GM19372 (cell line): Measurements from ENCODE around the gene ANKRD33.

ENCODE experiments used
- ATAC-seq: cut with Tn5 transposase; IDR thresholded peaks from one replicate; pipeline ENCODE4 v1.9.1; 2021; ENCODE audit warnings: mild to moderate bottlenecking, low read depth, moderate library complexity; ENCODE audit not compliant: unreplicated experiment

Gene ANKRD33

DNA sequence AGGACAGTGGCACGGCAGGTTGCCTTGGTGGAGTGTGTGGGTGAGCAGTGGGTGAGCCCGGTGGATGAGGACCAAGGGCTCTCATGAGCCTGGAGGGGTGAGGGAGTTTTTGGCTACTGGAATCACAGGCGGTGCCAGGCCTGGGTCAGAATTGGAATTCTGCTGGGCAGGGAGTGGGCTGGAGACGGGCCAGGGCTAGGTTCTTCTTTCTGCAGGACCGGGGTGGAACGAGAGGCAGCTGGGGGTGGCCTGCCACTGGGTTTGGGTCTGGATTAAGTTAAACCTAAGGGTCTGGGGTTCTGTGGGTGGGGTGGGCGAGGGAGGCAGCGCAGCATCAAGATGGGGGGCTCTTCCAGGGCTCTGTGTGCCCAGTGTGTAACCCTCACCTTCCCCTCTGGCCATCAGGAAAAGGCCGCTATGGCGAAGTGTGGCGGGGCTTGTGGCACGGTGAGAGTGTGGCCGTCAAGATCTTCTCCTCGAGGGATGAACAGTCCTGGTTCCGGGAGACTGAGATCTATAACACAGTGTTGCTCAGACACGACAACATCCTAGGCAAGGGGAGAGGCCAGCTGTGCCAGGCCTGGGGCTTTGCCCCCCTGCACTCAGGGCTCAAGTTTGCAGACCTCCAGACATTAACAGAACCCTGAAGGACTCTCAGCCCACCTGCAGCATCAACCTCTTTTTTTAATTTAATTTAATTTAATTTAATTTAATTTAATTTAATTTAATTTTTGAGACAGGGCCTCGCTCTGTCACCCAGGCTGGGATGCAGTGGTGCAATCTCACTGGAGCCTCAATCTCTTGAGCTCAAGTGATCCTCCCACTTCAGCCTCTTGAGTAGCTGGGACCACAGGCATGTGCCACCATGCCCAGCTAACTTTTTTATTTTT is 26.4 kb downstream of the ANKRD33 start:
- no peak for ATAC-seq

DNA sequence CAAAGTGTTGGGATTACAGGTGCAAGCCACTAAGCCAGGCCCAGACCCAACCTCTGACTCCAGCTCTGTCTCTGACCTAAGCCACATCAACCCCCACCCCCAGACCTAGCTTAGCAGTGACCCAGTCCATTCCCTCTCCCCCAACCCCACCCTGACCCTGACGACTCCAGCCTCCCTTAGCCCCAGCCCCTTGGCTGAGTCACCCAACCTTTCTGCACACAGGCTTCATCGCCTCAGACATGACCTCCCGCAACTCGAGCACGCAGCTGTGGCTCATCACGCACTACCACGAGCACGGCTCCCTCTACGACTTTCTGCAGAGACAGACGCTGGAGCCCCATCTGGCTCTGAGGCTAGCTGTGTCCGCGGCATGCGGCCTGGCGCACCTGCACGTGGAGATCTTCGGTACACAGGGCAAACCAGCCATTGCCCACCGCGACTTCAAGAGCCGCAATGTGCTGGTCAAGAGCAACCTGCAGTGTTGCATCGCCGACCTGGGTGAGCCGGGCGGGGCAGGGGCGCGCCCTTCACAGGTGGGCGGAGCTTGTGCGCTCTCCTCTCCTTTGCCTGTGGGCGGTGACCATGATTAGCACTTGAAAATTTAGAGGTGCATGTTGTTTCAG is 27.2 kb downstream of the ANKRD33 start:
- no peak for ATAC-seq

DNA sequence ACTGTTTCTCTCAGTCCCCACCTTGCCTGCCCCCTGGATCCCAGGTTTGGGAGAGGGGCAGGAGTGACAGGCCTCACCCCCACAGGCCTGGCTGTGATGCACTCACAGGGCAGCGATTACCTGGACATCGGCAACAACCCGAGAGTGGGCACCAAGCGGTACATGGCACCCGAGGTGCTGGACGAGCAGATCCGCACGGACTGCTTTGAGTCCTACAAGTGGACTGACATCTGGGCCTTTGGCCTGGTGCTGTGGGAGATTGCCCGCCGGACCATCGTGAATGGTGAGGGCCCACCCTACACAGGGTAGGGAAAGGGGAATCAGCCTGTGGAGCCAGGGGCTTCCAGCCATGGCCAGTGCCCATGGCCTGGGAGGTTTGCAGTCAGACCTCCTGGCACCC is 28.0 kb downstream of the ANKRD33 start:
- no peak for ATAC-seq

DNA sequence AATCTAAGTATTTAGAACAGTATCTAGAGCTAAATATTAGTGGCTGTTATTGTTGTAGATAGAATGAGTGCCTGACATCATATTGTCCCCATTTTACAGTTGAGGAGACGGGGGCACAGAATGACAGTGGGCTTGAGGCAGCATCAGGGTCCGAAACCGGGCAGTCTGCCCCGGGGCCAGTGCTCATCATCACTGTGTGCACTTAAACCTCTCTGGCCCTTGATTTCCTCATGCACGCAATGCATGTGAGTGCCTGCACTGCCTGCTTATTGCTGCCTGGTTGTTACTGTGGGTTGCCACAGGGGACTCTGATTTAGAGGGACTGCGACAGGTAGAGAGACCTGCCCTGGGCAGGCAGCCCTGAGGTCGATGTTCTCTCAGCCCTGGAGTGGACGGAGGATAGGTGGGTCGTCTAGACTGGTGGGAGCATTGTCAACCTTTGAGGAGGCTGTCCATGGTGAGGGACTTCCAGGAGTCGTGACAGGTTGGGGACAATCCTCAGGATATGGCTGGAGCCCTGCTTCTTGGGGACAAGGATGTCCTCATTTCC is 29.2 kb downstream of the ANKRD33 start:
- no peak for ATAC-seq

DNA sequence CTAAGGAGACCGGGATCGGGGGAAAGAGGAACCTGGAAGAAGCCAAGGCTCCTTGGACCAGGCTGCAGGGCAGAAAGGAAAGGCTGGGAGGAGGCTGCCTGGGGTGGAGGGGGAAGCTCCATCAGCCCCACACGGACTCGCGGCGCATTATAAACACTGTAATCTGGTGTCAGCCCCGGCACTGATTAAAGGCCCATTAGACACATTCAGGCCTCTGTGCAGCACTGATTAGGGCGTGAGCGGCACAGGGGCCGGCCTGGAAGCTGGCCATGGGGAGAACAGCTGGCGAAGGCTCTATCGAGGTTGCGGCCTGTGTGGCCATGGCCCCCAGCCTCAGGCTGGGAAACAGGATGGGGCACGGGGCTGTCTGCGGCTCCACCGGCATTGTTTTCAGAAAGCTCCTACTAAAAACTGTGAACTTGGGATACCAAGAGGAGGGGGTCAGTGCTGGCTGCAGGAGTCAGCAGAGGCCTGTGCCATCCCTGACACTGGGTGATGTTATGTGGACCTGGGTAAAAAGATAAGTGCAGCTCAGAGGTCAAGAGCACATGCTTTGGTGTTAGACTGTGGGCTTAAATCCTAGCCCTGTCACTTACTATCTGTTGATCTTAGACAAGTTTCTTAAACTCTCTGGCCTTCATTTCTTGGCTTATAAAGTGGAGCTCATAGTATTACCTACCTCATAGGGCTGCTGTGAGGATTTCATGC is 30.0 kb downstream of the ANKRD33 start:
- no peak for ATAC-seq

DNA sequence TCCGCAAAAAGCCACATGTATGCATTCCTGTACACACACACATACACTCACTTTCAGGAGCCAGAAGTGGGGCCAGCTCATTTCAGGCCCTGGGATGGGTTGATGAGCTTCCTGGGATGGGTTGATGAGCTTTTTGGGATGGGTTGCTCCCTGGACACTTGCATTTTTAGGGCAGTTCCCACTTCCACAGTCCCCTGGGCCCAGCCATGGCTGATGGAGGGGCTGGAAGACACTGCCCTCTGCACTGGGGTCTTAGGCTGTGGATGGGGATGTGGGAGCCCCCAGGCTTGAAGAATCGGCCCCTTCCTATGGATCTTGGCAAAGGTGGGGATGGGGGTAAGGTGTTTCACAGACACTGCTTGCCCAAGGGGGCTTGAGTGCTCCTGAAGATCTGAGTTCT is 32.1 kb downstream of the ANKRD33 start:
- no peak for ATAC-seq

DNA sequence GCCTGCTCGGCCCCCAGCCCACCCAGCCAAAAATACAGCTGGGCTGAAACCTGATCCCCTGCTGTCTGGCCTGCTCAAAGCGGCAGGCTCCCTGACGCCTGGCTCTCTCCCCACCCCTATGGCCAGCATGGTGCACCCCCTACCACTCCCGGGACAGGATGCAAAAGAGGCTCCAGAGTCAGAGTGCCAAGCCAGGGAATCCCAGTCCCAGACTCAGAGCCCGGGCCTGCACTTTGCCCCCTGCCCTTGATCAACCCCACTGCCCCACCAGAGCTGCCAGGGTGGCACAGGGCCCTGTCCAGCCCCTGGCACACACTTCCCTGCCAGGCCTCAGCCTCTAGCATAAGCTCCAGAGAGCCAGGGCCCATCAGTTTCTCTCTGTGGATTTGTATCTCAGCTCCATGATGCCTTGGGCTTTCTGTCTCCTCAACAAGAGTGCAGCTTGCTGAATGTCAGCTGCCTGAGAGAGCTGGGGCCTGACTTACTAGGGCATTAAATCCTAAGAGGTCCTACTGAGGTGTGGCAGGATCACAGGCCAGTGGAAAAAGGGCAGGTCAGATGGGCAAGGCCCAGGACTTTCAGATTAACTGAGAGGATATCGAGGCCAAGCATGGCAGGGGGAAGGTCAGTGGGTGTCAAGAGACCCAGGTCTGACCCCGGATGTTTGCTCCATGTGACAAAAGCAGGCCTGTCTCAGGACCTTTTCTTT is 33.3 kb downstream of the ANKRD33 start:
- no peak for ATAC-seq

DNA sequence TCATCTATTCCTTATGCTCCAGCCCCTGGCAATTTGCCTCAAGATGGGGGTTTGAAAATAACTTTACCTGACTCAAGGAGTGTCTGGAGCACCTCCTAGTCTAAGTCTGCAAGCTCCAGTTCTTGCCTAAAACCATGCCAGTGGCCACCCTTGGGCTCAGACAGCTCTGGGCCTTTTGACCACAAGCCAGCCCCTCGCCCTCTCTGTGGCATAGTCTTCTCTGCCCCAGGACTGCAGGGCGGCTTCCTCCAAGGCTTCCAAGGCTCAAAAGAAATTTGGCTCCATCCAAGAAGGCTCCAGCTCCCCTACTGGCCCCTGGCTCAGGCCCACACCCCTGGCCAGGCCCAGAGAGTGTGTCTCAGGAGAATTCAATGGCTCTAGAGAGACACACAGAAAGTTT is 34.2 kb downstream of the ANKRD33 start:
- ATAC-seq = no peak

DNA sequence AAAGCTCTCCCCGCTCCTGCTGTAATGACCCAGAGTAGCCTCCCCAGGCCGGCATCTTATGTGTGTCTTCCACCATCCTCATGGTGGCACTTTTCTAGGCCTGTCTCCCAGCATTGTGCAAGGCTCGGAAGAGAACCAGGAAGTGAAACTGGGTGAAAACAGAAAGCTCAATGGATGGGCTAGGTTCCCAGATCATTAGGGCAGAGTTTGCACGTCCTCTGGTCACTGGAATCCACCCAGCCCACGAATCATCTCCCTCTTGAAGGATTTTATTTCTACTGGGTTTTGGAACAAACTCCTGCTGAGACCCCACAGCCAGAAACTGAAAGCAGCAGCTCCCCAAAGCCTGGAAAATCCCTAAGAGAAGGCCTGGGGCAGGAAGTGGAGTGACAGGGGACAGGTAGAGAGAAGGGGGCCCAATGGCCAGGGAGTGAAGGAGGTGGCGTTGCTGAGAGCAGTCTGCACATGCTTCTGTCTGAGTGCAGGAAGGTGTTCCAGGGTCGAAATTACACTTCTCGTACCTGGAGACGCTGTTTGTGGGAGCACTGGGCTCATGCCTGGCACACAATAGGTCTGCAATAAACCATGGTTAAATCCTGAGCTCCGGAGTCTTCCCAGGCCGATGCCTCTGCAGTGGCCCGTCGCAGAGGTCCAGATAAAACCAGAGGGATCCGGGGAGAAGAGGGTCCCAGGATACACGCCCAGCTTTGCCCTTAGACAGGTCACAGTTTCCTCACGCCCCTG is 35.0 kb downstream of the ANKRD33 start:
- no peak for ATAC-seq

DNA sequence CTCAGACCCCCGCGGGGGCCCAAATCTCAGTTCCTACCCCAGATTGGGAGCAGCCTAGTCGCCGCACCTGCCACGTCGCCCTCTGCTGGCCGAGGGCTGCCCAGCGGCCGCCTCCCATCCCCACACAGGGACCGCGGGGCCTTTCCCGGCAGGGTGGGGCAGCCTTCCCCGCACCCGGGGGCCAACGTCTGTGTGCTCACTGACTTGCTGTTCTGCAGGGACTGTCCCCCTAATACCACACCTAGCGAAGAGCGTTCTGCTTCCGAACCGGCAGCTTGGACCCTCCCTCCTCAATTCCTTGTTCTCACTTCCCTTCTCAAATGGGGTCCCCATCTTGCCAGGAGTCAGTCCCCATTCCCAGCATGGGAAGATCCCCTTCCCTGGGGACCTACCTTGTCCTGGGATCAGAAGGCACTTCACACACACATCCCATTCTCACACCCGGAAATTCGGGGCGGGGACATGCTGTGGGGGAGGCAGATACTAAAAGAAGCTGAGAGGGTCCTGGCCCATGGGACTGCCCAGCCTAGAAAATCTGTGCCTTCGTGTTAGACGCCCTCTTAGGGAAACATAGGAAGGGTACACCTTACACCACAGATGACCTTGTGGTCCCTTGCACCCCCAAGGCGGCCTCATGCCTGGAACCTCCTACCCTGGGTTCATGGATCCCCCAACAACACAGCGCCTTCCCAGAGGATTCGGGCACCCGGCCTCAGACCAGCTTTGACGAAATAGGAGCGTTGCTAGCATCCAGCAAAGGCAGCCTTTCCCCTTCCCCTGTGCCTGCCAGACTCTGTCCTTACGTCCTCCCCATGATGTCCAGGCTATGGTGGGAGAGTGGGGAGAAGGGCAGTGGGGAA is 35.8 kb downstream of the ANKRD33 start:
- ATAC-seq = no peak

DNA sequence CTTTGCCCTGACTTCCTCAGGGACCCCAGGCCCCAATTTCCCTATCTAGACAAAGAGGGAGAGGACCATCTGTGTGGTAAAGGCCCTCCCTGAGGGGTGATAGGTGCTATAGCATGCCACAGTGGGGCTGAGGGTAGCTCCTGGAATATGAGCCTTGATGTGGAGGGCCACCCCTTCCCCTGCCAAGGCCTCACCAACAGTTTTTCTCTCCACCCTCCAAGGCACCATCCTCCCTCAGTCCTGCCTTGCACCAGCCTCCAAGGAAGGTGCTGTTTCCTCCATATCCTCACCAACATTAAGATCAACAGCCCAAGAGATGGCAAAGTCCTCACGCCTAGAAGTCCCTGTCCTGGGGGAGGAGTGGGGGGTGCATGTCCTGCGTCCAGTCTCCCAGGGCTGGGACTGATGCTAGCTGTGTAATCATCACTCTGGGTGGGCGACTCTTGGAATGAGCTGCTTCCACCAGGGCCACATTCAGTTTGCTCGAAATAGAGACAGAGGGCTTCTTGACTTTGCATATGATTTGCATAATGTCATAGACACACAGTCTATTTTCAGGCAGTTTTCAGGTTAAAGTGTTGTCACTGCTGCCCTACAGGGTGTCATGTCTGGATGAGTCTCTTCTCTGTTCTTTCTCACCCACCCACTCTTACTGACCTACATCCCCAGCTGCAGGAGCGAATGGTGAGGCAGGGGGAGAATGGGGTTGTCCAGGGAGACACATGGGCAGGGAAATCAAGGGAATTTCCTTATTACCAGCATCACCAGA is 36.8 kb downstream of the ANKRD33 start:
- no peak for ATAC-seq

DNA sequence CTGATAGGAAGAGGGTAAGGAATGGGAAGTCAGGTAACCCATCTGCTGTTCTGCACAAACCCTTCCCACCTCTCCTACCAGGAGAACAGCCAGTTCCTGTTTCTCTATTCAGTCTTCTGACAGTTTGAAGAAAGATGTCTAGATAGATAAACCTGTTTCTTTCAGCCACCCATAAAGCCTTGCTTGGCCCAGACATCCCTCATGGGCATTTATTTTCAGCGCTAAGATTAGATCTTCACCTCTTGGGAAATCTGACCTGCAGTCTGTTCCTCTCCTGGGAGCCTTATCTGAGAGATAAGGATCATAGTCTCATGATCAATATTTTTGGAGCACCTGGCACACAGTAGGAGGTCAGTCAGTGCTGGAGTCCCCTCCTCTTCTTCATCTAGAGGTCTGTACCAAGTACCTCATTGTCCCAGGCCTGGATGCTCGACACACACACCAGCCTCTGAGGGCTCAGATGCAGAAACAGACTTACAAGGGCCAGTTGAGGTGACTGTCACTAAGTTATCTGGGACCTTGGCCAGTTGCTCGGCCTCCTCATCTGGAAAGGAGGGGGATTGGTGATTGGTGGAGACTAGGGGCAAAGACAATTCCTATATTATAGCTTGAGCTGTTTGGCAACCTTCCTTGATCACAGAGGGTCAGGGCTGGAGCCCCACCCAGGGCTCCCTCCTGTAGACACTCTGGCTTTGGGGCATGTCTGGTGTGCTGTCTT is 37.6 kb downstream of the ANKRD33 start:
- ATAC-seq = no peak

DNA sequence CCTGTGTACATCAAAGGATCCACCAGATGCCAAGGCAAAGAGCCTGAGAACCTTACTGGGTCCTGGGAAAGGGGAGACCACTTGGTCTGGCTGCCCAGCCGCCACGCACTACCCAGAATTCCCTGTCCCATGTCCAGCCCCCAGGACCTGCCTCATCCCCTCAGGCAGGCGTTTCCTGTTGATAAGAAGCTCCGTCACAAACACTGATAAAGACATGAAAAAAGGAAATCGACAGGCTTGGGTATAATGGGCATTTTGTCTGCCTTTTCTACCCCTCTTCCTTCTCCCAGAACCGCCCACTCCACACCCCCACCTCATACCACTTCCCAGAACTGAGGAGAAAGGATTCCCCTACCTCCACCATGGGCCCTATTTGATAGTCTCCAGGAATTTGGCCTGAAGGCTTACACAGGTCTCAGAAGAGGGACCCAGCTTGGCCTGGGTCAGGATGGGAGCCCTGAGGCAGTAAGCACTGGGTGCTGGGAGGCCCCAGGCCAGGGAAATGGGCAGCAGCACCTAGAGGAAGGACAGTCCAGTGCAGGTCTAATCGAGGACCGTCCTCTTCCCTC is 38.2 kb downstream of the ANKRD33 start:
- no peak for ATAC-seq

DNA sequence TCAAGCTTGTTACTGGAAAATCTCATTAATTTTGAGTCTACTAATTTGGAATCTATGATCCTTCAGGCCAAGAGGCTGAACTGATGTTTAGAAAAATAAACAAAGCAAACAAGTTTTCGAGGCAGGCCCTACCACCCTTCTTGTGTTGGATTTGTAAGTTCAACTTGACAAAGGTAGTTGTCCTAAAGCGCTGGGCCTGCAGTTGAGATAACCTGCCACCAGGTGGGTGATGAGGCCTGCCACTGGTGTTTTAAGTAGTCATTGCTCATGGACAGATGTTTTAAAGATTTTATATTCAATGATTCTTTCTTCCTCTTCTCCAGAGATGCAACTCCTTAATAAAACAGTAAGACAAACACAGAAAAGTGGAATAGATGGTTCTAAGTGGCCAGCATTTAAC is 38.8 kb downstream of the ANKRD33 start:
- no peak for ATAC-seq

DNA sequence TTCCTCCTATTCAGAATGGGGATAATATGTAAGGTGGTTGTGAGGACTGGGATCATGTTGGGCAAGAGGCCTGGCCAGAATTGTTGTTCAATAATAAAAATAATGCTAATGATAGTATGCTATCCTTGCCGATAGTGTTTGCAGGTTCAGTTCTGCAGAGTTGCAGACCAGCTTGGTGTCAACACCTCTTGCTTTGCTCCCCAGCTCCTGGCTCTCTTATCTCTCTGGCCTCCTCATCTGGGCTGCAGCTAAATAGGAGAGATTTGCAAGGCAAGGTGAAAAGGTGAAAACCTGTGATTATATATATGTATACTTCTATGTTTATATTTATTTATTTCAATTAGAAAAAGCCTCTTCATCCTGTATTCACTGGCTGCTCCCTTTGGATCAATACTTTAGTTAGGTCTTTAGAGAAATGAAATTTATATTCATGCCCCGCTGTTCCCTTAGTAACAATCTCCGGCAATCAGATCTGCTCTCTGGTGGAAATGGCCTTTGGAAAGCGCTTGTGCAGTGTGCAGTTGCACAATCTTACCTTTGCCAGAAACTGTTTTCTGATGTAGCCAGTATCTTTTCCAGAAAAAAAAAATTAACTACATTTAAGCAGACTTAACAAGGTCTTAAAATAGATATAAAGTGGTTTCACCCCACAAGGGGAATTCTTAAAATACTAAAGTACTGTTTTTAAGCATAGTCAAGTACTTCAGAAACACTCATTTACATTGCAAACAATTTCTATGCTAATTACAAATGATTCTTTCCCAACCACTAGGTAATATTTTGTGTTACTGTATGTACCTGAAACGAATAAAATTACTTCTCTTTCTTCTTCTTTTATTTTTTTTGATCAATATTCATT is 44.5 kb downstream of the ANKRD33 start:
- no peak for ATAC-seq

DNA sequence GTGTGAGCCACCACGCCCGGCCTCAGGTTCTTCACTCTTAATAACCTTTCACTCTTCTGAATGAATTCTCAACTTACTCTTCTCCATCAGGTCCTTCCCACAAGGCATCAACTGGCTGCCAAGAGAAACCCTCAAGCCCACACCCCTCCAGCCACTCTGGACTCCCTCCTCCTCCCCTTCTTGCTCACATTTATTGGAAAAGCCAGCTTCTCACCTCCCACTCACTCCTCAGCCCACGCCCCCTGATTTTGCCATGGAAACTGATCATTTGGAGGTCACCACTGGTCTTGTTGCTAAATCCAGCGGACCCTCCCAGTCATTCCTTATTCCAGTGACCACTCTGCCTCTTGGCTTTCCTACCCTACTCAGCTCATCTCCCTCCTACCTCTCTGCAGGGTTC is 46.2 kb downstream of the ANKRD33 start:
- ATAC-seq = no peak
